Neuronal stem cell (in vitro differentiated cells): ENCODE data around the gene CHL1.
A peak's percentile ranks its signal among the peaks of the same experiment; 100 is the strongest.

Source experiments
- DNase-seq: peaks from one replicate; pipeline ENCODE4 v3.0.0-alpha.2; 2013; ENCODE audit warnings: low spot score
- H2AFZ ChIP-seq: one replicate; pipeline ENCODE4 v1.6.1; 2013; ENCODE audit warnings: mild to moderate bottlenecking, low read length, inconsistent platforms
- H2AK5ac ChIP-seq: 2 replicates; pipeline ENCODE4 v1.6.1; 2013; ENCODE audit warnings: low read depth, mild to moderate bottlenecking, inconsistent platforms, low read length, moderate library complexity, mixed read lengths
- H2BK120ac ChIP-seq: 2 replicates; pipeline ENCODE4 v1.6.1; 2013; ENCODE audit warnings: low read depth, mild to moderate bottlenecking, inconsistent platforms, low read length, moderate library complexity, mixed read lengths
- H2BK12ac ChIP-seq: one replicate; pipeline ENCODE4 v1.6.1; 2013; ENCODE audit warnings: low read length, inconsistent platforms
- H2BK15ac ChIP-seq: 2 replicates; pipeline ENCODE4 v1.6.1; 2013; ENCODE audit warnings: mild to moderate bottlenecking, low read length, inconsistent platforms, mixed read lengths
- H2BK5ac ChIP-seq: one replicate; pipeline ENCODE4 v1.6.1; 2013; ENCODE audit warnings: inconsistent platforms, mild to moderate bottlenecking, low read length, moderate library complexity
- H3K14ac ChIP-seq: one replicate; pipeline ENCODE4 v1.6.1; 2013; ENCODE audit warnings: low read length, inconsistent platforms
- H3K18ac ChIP-seq: 2 replicates; pipeline ENCODE4 v1.6.1; 2013; ENCODE audit warnings: low read length, inconsistent platforms
- H3K23ac ChIP-seq: 2 replicates; pipeline ENCODE4 v1.6.1; 2013; ENCODE audit warnings: low read depth, mild to moderate bottlenecking, mixed read lengths, low read length, inconsistent platforms; ENCODE audit not compliant: poor library complexity
- H3K27ac ChIP-seq: replicated peaks from 3 replicates; pipeline ENCODE4 v1.5.1; 2013; ENCODE audit warnings: low read length, inconsistent platforms
- H3K27me3 ChIP-seq, 3 experiments: 2 replicates each; pipeline ENCODE4 v1.6.1; 2013; ENCODE audit warnings: low read length in 3 of 3, mild to moderate bottlenecking in 2 of 3, inconsistent platforms in 1 of 3, low read depth in 1 of 3, mixed read lengths in 1 of 3, moderate library complexity in 1 of 3; ENCODE audit not compliant: control insufficient read depth in 3 of 3, insufficient read depth in 3 of 3
- H3K36me3 ChIP-seq, 2 donors: replicated peaks in 1 of 2; 2 replicates each; pipeline ENCODE4 v1.6.1; 2013; ENCODE audit warnings: low read length in 2 of 2; ENCODE audit not compliant: control insufficient read depth in 2 of 2, insufficient read depth in 2 of 2
- H3K4ac ChIP-seq: 2 replicates; pipeline ENCODE4 v1.6.1; 2013; ENCODE audit warnings: inconsistent platforms, mild to moderate bottlenecking, low read length, moderate library complexity
- H3K4me1 ChIP-seq, 2 donors: 1 replicate in 1 of 2; 2 replicates in 1 of 2; pipeline ENCODE4 v1.6.1; 2013; ENCODE audit warnings: low read length in 2 of 2, low read depth in 1 of 2; ENCODE audit not compliant: control insufficient read depth in 2 of 2, insufficient read depth in 1 of 2
- H3K4me2 ChIP-seq: one replicate; pipeline ENCODE4 v1.6.1; 2013; ENCODE audit warnings: mild to moderate bottlenecking, low read length, inconsistent platforms; ENCODE audit not compliant: insufficient read depth, poor library complexity, severe bottlenecking
- H3K4me3 ChIP-seq, 2 donors: 2 replicates each; pipeline ENCODE4 v1.5.1; 2013; ENCODE audit warnings: low read length in 2 of 2, mild to moderate bottlenecking in 2 of 2, inconsistent platforms in 1 of 2, moderate library complexity in 1 of 2
- H3K79me1 ChIP-seq: one replicate; pipeline ENCODE4 v1.6.1; 2013; ENCODE audit warnings: low read depth, mild to moderate bottlenecking, inconsistent platforms, low read length, moderate library complexity
- H3K9ac ChIP-seq: one replicate; pipeline ENCODE4 v1.6.1; 2013; ENCODE audit warnings: mild to moderate bottlenecking, low read depth, low read length, inconsistent platforms; ENCODE audit not compliant: poor library complexity
- H3K9me3 ChIP-seq, 2 donors: replicated peaks in 1 of 2; 2 replicates each; pipeline versions ENCODE3 to v1.6.1; 2013; ENCODE audit warnings: low read length in 2 of 2, mild to moderate bottlenecking in 2 of 2, inconsistent platforms in 1 of 2, low read depth in 1 of 2, mixed read lengths in 1 of 2, moderate library complexity in 1 of 2; ENCODE audit not compliant: control insufficient read depth in 2 of 2, insufficient read depth in 1 of 2
- H4K8ac ChIP-seq: one replicate; pipeline ENCODE4 v1.6.1; 2013; ENCODE audit warnings: low read depth, mild to moderate bottlenecking, inconsistent platforms, low read length, moderate library complexity
- H4K91ac ChIP-seq: one replicate; pipeline ENCODE4 v1.6.1; 2013; ENCODE audit warnings: low read length, low read depth, mild to moderate bottlenecking, inconsistent platforms; ENCODE audit not compliant: poor library complexity
- WGBS, 2 donors: extraction: QIAGEN DNeasy Blood & Tissue Kit; methylation state at CpG; one replicate each; pipeline ENCODE4 v1.1.7; 2013; ENCODE audit warnings: missing lambda C conversion rate in 2 of 2, mixed read lengths in 1 of 2; ENCODE audit not compliant: insufficient read length in 2 of 2, insufficient replicate concordance in 1 of 2; ENCODE audit errors: extremely low coverage in 2 of 2; 5-methylcytosine and 5-hydroxymethylcytosine counted together

The CHL1 gene

GRCh38 chr3:194001-194400 is 2.6 kb upstream of the CHL1 start:
- Histone ChIP-seq H3K27me3 (peaks cover 0 to 42% (median 23%) of the 10 kb centered on the region in 3 experiments), H3K79me1 (no peaks in the 10 kb centered on the region), H3K4me2 (no peak overlapping the region), H2BK120ac (no peak overlapping the region), H3K18ac (no peak overlapping the region), H2BK12ac (no peak overlapping the region), H2AK5ac (no peak overlapping the region), H3K36me3 (no peaks in the 10 kb centered on the region), H2BK5ac (no peak overlapping the region), H3K27ac (no peak overlapping the region), H2BK15ac (no peak overlapping the region), H4K91ac (no peak overlapping the region), H3K9ac (no peak overlapping the region), H3K4me3 (no peak overlapping the region), H3K4me1 (peaks cover 0 to 2% of the 10 kb centered on the region in 2 donors), H3K14ac (no peak overlapping the region), H4K8ac (no peak overlapping the region), H3K9me3 (no peaks in the 10 kb centered on the region), H2AFZ (no peak overlapping the region), H3K23ac (no peak overlapping the region), H3K4ac (no peak overlapping the region)
- WGBS, 2 donors: no CpG with 5 or more reads among the region's 2 CpGs
- DNase-seq: no peak

GRCh38 chr3:194421-194820 is 2.1 kb upstream of the CHL1 start:
- no peak overlapping the region for H3K4me3 ChIP-seq
- no peak overlapping the region for H2BK15ac ChIP-seq
- H3K79me1 ChIP-seq: no peaks in the 10 kb centered on the region
- H4K8ac ChIP-seq: no peak overlapping the region
- H3K18ac ChIP-seq: no peak overlapping the region
- H3K9me3 ChIP-seq: no peaks in the 10 kb centered on the region
- H3K14ac ChIP-seq: no peak overlapping the region
- no peak overlapping the region for H3K4ac ChIP-seq
- no peak overlapping the region for H2BK12ac ChIP-seq
- no peak overlapping the region for H2BK120ac ChIP-seq
- peaks cover 0 to 47% (median 23%) of the 10 kb centered on the region in 3 experiments for H3K27me3 ChIP-seq
- H3K9ac ChIP-seq: no peak overlapping the region
- H3K27ac ChIP-seq: no peak overlapping the region
- H4K91ac ChIP-seq: no peak overlapping the region
- DNase-seq: no peak
- H3K23ac ChIP-seq: no peak overlapping the region
- WGBS, 2 donors: no CpG with 5 or more reads among the region's 3 CpGs
- no peak overlapping the region for H2AFZ ChIP-seq
- H3K4me1 ChIP-seq: peaks cover 0 to 2% of the 10 kb centered on the region in 2 donors
- H3K36me3 ChIP-seq: no peaks in the 10 kb centered on the region
- H2BK5ac ChIP-seq: no peak overlapping the region
- no peak overlapping the region for H3K4me2 ChIP-seq
- H2AK5ac ChIP-seq: no peak overlapping the region

GRCh38 chr3:195666-196065 is 897 bp upstream of the CHL1 start:
- peaks cover 0 to 51% (median 23%) of the 10 kb centered on the region in 3 experiments for H3K27me3 ChIP-seq
- no peak overlapping the region for H2BK12ac ChIP-seq
- no peak overlapping the region for H2AFZ ChIP-seq
- H2BK5ac ChIP-seq: no peak overlapping the region
- H3K14ac ChIP-seq: no peak overlapping the region
- H3K4me1 ChIP-seq: peaks cover 0 to 2% of the 10 kb centered on the region in 2 donors
- H3K4me3 ChIP-seq: no peak overlapping the region
- no peak for DNase-seq
- H2BK15ac ChIP-seq: no peak overlapping the region
- no peaks in the 10 kb centered on the region for H3K9me3 ChIP-seq
- H3K9ac ChIP-seq: no peak overlapping the region
- no peak overlapping the region for H3K27ac ChIP-seq
- H3K36me3 ChIP-seq: no peaks in the 10 kb centered on the region
- no peaks in the 10 kb centered on the region for H3K79me1 ChIP-seq
- H3K23ac ChIP-seq: no peak overlapping the region
- H3K4me2 ChIP-seq: no peak overlapping the region
- no peak overlapping the region for H2BK120ac ChIP-seq
- H4K8ac ChIP-seq: no peak overlapping the region
- H3K4ac ChIP-seq: no peak overlapping the region
- H2AK5ac ChIP-seq: no peak overlapping the region
- WGBS, 2 donors: no CpG with 5 or more reads among the region's 6 CpGs
- H4K91ac ChIP-seq: no peak overlapping the region
- no peak overlapping the region for H3K18ac ChIP-seq

GRCh38 chr3:197149-197827 is 725 bp downstream of the CHL1 start:
- H3K18ac ChIP-seq: peak overlapping the region; percentile 24
- H3K4me3 ChIP-seq: peak overlapping the region; percentile 36 to 85
- peak overlapping the region; percentile 99 for H3K4me2 ChIP-seq
- H2BK120ac ChIP-seq: no peak overlapping the region
- no peak overlapping the region for H3K23ac ChIP-seq
- DNase-seq: peak; percentile 40
- no peak overlapping the region for H4K8ac ChIP-seq
- peaks cover 0 to 2% of the 10 kb centered on the region in 2 donors for H3K4me1 ChIP-seq
- peaks cover 0 to 51% (median 23%) of the 10 kb centered on the region in 3 experiments for H3K27me3 ChIP-seq
- peak overlapping the region; percentile 47 for H3K14ac ChIP-seq
- WGBS, 2 donors: no CpG with 5 or more reads among the region's 56 CpGs
- H3K27ac ChIP-seq: no peak overlapping the region
- peak overlapping the region; percentile 17 for H2BK15ac ChIP-seq
- peak overlapping the region; percentile 41 for H2BK12ac ChIP-seq
- H3K9ac ChIP-seq: peak overlapping the region; percentile 70
- no peak overlapping the region for H4K91ac ChIP-seq
- no peak overlapping the region for H3K4ac ChIP-seq
- H3K36me3 ChIP-seq: no peaks in the 10 kb centered on the region
- H2BK5ac ChIP-seq: peak overlapping the region; percentile 39
- no peaks in the 10 kb centered on the region for H3K9me3 ChIP-seq
- no peaks in the 10 kb centered on the region for H3K79me1 ChIP-seq
- no peak overlapping the region for H2AK5ac ChIP-seq
- H2AFZ ChIP-seq: peak overlapping the region; percentile 83
